ENCODE data around the gene BBC3.
"Not testable (repeated sequence)": the region's sequence is repeated elsewhere in the genome, so short reads cannot be mapped to it uniquely, and the experiment has no call there.

Gene BBC3

GRCh38 chr19:47257411-47258169, 26.6 kb upstream of the BBC3 start:
- DNase-seq, result no peak

GRCh38 chr19:47256693-47257410, 25.9 kb upstream of the BBC3 start:
- DNase-seq, result peak; percentile 100

DNA sequence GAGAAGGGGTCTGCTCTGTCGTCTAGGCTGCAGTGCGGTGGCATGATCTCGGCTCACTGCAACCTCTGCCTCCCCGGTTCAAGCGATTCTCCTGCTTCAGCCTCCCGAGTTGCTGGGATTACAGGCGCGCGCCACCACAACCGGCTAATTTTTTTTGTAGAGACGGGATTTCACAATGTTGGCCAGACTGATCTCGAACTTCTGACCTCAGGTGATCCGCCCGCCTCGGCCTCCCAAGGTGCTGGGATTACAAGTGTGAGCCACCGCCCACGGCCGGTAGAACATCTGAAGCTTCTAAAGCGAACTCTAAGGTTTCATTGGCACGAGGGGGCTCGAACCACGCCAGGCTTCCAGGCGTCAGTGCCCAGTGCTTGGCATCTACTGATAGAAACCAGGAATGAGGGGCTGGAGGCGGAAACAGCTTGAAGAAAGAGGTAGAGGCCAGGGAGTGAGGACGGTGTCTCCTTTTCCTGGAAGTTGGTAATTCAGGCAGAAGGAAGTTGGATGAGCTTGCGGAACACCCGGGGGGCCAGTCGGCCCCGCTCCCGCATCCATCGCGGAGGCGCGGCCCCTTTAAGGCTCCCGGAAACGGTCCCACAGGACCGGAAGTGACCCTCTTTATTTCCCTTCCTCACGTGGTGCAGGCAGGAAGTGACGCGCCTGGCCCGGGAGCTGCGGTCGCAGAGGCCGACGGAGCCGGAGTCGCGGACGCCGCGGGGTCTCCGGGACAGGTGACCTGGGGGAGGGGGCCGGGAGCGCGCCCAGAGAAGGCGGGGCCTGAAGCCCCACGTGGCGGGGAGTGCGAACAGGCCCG, 25.1 kb upstream of the BBC3 start, which contains the start of gene CCDC9:
CCDC9 (plus strand) TSS at position 647 of the 814 bp plus-strand sequence. CDS start 1,876 bp downstream, outside the sequence.
- peak; percentile 97 for DNase-seq

DNA sequence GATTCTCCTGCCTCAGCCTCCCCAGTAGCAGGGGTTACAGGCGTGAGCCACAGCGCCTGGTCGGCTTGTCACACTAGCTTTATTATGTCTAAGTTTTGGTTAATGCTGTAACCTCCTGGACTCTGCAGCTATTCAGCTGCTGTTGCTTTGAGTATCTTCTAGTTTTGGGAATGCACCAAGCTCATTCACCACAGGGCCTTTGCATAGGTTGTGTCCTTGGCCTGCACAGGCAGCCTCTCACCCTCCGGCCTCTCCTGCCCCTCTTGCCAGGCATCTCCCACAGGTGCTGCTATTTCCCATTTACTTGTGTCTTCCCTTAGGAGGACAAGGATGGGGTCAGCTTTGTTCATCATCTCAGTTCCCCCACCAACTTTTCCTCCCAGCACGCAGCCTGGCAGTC, 23.0 kb upstream of the BBC3 start:
- DNase-seq, result no peak

GRCh38 chr19:47253467-47253881, 22.5 kb upstream of the BBC3 start:
- DNase-seq, result no peak

DNA sequence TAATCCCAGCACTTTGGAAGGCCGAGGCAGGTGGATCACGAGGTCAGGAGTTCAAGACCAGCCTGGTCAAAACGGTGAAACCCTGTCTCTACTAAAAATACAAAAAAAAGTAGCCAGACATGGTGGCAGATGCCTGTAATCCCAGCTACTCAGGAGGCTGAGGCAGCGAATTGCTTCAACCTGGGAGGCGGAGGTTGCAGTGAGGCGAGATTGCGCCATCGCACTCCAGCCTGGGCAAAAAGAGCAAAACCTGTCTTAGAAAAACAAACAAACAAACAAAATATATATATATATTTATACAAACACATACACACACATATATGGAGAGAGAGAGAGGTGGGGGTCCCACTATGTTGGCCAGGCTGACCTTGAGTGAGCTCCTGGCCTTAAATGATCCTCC, 22.0 kb upstream of the BBC3 start:
- not testable (repeated sequence) for DNase-seq

GRCh38 chr19:47247308-47247990, 16.4 kb upstream of the BBC3 start:
- DNase-seq, result peak; percentile 88

- peak; percentile 93 for DNase-seq
Measured at GRCh38 chr19:47243776-47244547, 13.0 kb upstream of the BBC3 start.

DNA sequence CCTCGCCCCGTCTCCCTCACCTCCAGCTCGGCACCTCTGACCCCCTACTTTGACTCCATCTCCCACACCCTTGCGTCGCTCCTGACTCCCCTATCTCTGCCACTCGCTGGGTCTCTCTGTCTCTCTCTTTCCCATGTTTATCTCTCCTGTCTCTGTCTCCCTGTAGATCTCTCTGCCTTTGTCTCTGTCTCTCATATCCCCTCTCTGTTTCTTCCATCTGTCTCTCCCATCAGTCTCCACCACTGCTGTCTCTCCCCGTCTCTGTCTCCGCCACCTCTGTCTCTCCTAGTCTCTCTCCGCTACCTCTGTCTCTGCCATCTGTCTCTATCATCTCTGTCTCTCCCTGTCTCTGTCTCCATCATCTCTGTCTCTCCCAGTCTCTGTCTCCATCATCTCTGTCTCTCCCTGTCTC, 12.4 kb upstream of the BBC3 start:
- DNase-seq, result no peak

DNA sequence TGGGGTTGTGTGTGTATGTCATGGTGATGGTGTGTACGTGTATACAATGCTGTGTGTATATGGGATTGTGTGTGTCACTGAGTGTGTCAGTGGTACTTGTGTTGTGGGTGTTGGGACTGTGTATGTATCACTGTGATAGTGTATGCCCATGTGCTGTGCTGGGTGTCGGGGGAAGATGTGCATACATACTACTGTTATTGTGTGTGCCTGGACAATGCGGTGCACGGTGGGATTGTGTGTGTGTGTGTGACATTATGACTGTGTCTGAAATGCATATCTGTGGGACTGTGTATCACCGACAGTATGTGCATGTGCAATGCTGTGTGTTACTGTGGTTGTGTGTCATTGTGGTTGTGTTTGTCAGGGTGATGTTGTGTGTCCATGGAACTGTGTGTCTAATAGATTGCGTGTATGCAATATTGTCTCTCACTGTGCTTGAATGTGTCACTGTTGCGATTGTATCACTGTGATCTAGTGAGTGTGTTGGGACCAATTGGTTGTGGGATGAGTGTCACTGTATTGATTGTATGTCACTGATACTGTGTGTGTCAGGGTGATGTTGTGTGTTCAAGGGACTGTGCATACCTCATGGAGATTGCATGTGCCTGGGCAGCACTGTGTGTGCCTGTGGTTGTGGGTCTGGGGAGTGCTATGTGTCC, 11.0 kb upstream of the BBC3 start:
- no peak for DNase-seq

- DNase-seq, result peak; percentile 87
Measured at GRCh38 chr19:47240996-47241918, 10.3 kb upstream of the BBC3 start.

- no peak for DNase-seq
Measured at GRCh38 chr19:47240556-47240955, 9.6 kb upstream of the BBC3 start.

DNA sequence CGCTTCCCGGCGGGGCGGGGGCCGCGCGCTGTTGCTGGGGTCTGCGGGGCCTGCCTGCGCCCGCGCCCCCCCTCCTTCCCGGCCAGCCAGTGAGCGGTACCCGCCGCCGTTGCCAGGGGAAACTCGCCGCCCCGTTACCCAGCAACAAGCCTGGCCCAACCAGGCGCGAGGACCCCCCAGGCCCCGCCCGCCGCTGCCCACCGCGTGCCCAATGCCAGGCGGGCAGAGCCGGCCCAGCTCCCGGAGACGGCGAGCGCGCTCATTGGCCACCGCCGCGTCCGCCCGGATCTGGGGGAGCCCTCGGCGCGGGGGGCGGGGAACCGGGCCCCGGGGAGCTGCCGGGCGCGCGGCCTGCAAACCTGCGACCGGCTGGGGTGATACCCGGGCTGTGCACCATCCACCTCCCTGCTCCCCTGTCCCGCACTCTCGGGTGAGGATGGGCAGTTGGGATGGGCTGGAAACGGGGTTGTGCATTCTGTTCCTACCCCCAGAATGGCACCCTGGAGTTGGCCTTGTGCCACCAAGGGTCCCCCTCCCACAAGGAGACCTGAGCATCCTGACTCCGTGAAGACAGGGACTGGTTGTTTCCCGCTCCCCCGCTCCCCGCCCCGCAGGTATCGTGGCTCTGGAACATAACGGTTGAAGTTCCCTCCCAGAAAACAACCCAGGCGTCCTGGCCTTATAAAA, 8.8 kb upstream of the BBC3 start:
- peak; percentile 61 for DNase-seq

DNA sequence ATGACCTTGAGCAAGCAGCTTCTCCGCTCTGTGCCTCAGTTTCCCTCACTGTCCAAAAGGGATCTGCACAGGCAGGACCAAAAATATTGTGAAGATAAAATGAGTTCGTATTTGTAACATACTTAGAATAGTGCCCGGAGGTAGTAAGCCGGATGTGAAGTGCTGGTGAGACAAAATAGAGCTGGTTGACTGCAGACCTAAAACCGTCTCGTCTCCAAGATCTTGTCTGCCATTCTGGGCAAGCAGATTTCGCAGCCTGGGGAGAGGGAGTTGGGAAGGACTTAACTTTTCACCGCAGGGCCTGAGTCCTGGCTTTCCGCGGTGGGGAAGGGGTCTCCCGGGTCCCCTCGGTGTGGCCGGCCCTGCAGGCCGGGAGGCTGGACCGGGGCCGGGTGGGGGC, 8.2 kb upstream of the BBC3 start:
- no peak for DNase-seq

- no peak for DNase-seq
Measured at GRCh38 chr19:47236072-47236675, 5.2 kb upstream of the BBC3 start.

DNA sequence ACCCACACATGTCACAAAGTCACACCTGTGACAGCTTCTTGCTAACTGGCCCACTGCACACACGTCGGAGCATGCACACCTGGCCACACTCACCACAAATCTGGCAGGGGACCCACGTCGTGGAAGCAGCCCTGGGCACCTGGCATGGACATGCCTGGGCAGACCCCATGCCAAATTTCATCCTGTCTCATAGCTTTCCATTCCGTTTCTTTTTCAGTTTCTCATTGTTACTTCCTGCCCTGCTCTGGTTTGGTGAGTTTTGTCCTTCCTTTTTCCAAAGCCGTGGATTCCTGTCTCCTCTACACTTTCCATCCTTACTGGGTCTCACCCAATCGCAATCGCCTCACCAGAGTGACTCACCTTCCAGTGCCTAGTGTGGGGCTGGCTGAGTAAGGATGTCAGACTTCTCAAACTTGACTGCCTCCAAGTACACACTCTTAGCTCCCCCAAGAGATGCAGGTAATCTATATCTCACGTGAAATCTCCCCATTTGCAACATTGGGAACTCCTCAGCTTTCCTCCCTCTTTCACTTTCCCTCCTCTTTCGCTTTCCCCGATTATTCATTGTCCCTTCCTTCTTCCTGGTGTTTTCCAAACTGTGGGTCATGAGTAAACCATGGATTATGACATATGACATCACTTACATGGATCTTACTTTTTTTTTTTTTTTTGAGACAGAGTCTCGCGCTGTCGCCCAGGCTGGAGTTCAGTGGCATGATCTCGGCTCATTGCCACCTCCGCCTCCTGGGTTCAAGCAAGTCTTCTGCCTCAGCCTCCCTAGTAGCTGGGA, 1.6 kb upstream of the BBC3 start:
- DNase-seq, result peak; percentile 46

- DNase-seq, result peak; percentile 91
Measured at GRCh38 chr19:47231215-47232054, 436 bp upstream of the BBC3 start.
